Neuron (in vitro differentiated cells): ENCODE results near the gene SH2D5.

ENCODE experiments used
- H2AFZ ChIP-seq: one replicate; pipeline ENCODE4 v1.6.1; 2013; ENCODE audit warnings: low read depth, mild to moderate bottlenecking, inconsistent platforms, low read length, moderate library complexity
- H3K27me3 ChIP-seq: one replicate; pipeline ENCODE4 v1.6.1; 2013; ENCODE audit warnings: low read length; ENCODE audit not compliant: insufficient read depth
- H3K36me3 ChIP-seq: one replicate; pipeline ENCODE4 v1.6.1; 2013; ENCODE audit warnings: low read length; ENCODE audit not compliant: insufficient read depth
- H3K4me1 ChIP-seq: one replicate; pipeline ENCODE4 v1.6.1; 2013; ENCODE audit warnings: low read length; ENCODE audit not compliant: insufficient read depth
- H3K4me3 ChIP-seq: 2 replicates; pipeline ENCODE4 v1.5.1; 2013; ENCODE audit warnings: mild to moderate bottlenecking, low read length, moderate library complexity
- H3K9me3 ChIP-seq: one replicate; pipeline ENCODE4 v1.6.1; 2013; ENCODE audit warnings: low read length

SH2D5 gene

DNA sequence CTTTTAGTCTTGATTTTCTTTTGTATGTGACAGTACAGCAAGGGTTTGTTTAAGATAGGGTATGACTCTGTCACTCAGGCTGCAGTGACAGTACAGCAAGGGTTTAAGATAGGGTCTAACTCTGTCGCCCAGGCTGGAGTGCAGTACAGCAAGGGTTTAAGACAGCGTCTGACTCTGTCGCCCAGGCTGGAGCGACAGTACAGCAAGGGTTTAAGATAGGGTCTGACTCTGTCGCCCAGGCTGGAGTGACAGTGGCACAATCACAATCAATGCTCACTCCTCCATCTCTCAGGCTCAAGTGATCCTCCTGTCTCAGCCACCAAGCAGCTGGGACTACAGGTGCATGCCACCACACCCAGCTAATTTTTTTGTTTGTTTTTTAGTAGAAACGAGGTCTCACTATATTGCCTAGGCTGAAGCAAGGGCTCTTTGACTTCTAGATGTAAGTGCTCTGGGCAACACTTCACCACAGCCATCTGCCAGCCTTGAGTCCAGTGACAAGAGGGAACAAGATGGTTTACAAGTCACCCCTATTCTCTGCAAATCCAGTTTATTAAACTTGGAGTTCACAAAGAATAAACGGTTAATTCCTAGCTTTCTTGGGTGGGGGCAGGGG, 965 bp upstream of the SH2D5 start:
- Histone ChIP-seq H3K9me3 (no peaks in the 10 kb centered on the region), H3K4me1 (peaks cover 26% of the 10 kb centered on the region), H3K27me3 (no peaks in the 10 kb centered on the region), H2AFZ (peak overlapping the region; percentile 6), H3K4me3 (no peak overlapping the region), H3K36me3 (peaks cover 9% of the 10 kb centered on the region)

DNA sequence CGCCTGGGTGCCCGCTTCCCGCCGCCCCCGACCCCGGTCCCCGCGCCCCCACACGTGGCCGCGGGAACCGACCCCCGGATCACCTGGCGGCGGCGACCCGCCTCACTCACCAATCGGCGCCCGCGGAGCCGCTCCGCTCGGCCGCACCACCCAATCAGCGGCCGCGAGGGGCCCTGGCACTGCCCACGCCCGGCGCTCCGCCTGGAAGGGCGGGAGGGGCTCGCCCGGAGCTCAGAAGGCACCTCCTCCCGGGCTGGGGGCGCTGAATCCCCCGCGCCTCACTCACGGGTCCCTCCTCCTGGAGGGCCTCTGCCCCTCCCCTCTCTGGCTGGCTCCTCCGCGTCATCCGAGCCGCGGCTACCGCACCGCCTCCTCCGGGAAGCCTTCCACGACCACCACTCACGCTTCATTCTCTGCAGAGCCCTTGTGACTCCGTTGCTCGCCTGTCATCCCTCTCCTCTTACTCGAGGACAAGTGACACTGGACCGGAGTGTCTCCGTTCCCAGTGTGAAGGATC, 374 bp downstream of the SH2D5 start:
- Histone ChIP-seq H3K27me3 (no peaks in the 10 kb centered on the region), H3K9me3 (no peaks in the 10 kb centered on the region), H3K4me1 (peaks cover 26% of the 10 kb centered on the region), H3K4me3 (peak overlapping the region; percentile 47), H3K36me3 (no peaks in the 10 kb centered on the region), H2AFZ (peak overlapping the region; percentile 6)

DNA sequence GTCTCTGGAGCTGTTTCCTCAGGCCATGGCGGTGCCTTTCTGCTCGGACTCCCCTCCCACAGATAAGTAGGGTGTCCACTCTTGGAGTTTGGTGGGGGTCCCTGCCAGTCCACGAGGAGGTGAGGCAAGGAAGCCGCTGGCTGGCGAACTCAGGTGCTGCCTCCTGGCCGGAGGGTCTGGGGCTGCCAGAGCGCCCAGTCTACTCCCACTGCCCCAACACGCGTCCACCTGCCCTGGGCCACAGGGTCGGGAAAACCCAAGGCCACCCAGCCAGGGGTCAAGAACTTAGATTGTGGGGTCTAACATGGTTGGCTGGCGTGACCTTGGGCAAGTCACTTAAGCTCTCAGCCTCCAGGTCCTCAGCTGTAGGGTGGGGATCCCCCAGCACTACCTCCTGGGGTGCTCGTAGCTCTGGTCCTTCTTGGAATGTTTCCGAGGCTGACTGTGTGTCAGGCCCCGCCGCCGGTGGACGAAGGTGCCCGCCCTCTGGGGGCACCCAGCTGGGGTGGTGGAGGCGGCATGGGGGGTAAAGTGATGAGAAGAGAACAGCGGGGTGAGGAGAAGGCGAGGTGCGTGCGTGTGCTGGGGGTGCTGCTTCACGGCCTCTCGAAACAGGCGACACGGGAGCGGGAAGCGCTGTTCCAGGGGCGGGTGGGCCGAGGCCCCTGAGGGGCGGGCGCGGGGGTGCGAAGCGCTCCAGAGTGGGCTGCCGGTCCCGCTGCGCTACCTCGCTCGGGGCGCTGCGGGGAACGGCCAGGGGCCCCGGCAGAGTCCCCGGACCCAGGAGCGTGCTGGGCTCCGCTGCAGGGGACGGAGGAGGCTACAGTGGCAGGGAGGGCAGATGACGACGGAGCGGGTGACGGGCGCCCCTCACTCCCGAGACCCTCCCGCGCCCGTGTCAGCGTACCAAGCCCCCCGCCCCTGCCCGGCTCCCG, 1.2 kb downstream of the SH2D5 start:
- H3K4me3 ChIP-seq, result peak overlapping the region; percentile 47
- no peaks in the 10 kb centered on the region for H3K27me3 ChIP-seq
- no peaks in the 10 kb centered on the region for H3K36me3 ChIP-seq
- H3K9me3 ChIP-seq, result no peaks in the 10 kb centered on the region
- H2AFZ ChIP-seq, result peak overlapping the region; percentile 6
- H3K4me1 ChIP-seq, result peaks cover 26% of the 10 kb centered on the region

DNA sequence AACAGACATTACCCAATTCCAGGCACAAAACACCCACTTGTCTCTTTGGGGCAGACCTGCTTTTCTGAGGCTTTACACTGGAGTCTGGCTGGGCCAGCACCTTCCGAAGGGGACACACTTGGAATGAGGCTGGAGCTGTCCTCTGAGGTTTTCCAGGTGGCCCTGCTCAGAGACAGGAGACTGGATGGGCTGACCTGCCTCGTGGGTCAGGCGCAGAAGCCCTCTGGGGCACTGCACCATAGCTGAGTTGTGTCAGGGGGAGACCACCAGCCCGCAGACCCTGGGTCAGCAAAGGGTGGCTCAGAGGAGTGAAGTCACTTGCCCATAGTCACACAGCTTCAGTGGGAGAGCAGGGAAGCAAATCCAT, 1.8 kb downstream of the SH2D5 start:
- H2AFZ ChIP-seq, result no peak overlapping the region
- H3K36me3 ChIP-seq, result no peaks in the 10 kb centered on the region
- no peaks in the 10 kb centered on the region for H3K27me3 ChIP-seq
- H3K4me1 ChIP-seq, result peaks cover 26% of the 10 kb centered on the region
- no peak overlapping the region for H3K4me3 ChIP-seq
- no peaks in the 10 kb centered on the region for H3K9me3 ChIP-seq

DNA sequence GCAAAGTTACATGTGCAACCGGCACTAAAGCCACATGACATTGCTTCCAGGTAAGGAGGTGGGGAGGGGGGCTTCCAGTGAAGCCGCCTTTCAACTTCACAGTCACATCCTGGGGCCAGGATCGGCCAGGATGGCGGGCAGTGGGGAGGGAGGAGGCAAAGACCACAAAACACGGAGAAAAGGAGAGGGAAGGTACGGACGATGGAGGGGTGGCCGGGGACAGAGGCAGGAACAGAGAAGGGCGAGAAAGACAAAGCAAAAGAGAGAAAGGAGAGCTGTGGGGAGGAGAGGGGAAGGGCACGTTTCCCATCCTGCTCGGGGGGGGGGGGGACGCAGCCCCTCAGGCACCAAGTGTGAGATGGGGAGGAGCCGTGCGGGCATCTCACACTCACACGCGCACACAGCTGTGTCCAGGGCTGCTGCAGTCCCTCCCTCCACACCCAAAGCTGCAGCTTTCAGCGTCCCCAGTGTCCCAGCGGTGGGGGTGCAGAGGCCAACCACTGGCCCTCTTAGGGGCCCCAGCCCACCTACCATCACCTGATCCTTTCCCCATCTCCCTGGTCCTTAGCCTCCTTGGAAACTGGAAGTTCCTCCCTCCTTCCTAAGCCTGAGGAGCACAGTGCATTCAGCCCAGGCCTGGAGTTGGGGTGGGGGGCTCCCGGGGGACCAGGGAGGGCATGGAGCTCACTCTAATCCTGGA, 2.4 kb downstream of the SH2D5 start:
- Histone ChIP-seq H3K36me3 (no peaks in the 10 kb centered on the region), H3K9me3 (no peaks in the 10 kb centered on the region), H3K4me3 (no peak overlapping the region), H2AFZ (no peak overlapping the region), H3K4me1 (peaks cover 26% of the 10 kb centered on the region), H3K27me3 (no peaks in the 10 kb centered on the region)

DNA sequence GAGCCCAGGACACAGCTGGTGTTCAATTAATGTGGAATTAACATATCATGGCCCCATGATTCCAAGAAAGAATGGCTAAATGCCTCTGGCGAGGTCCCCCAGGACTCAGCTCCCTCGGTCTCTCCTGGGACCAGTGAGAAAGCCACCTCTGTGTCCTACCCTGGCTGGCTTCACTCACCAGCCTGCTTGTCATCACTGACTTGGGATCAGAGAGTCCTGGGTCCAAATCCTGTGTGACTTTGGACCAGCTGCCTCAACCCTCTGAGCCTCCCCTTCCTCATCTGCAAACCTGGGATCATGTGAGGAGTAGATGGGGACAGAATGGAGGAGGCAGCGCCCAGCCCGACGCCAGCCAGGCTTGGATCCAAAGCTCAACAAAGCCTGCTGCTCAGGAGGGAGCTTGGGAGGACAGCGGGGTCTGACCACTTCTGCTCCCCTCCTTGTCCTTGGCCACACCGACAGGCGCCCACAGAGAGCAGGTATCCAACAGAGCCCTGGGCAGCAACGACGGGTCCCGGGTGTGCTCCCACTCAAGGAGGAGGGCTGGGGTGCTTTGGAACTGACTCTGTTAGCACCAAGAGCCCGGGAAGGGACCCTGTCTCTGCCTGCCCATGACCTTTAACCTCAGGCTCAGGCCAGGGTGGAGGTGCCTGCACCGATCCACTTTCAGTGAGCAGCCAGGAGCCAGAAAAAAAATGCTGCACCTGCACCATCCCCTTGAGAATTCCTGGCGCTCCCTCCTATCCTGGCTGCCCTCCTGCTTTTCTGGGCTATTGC, 3.2 kb downstream of the SH2D5 start:
- H2AFZ ChIP-seq, result no peak overlapping the region
- H3K36me3 ChIP-seq, result no peaks in the 10 kb centered on the region
- peaks cover 26% of the 10 kb centered on the region for H3K4me1 ChIP-seq
- no peaks in the 10 kb centered on the region for H3K27me3 ChIP-seq
- H3K4me3 ChIP-seq, result no peak overlapping the region
- H3K9me3 ChIP-seq, result no peaks in the 10 kb centered on the region

DNA sequence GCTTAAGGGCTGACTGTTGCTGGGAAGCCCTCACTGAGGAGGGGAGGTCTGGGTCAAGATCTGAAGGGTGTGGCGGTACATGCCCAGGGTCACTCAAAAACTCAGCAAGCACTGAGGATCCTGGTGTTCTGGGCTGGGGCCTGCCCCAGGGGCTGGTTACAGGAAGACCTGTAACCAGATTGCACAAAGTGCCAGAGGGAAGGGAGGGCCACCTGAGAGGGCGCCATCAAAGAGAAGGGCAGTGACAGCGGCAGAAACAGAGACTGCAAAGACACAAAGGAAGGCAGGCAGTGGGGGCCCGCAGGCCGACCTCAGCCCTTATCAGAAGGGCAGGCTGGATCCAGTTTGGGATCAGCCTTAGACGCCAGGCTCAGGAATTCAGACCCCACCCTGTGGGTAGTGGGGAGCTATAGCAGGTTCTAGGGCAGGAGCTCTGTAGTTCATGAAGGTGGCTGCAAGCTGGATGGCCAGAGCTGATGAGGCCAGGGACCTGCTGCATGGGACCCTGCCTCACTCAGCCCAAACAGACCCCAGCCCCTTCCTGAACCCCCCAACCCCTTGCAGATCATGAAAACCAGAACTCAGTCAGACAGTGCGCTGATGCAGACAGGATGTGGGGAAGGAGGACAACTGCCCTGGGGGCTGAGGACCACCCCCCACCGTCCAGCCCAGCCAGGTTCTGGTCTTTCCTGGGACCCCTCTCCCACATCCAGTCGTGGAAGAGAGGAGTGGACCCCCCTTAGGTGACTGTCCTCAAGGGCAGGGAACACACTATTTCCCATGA, 3.9 kb downstream of the SH2D5 start:
- Histone ChIP-seq H3K36me3 (no peaks in the 10 kb centered on the region), H3K9me3 (no peaks in the 10 kb centered on the region), H2AFZ (no peak overlapping the region), H3K27me3 (no peaks in the 10 kb centered on the region), H3K4me1 (peaks cover 26% of the 10 kb centered on the region), H3K4me3 (no peak overlapping the region)

DNA sequence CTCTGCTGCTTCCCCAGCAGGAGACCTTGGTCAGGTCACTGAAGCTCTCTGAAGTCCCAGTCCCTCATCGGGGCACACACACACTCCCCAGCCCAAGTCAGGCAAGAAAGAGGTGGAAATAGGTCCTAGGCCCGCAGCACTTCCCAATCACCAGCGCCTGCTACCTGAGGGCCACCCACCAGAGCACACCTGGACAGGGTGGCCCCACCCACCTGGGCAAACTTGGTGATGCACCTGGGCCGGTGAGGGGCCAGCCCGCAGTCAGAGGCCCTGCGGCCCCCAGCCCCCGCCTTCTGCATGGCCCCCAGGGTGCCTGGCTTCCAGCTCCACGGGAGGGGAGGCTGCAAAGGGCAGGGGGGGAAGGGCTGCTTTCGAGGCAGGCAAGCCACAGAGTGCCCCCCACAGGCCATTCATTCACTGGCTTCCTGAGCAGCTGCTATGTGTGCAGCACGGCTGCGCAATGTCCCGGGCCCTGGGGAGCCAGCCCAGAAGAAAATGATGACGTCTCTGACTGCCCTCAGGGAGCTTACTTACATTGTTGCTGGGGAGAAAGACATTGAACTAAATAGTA, 4.7 kb downstream of the SH2D5 start:
- H3K4me1 ChIP-seq, result peaks cover 24% of the 10 kb centered on the region
- H3K36me3 ChIP-seq, result no peaks in the 10 kb centered on the region
- H3K9me3 ChIP-seq, result no peaks in the 10 kb centered on the region
- no peak overlapping the region for H2AFZ ChIP-seq
- no peaks in the 10 kb centered on the region for H3K27me3 ChIP-seq
- H3K4me3 ChIP-seq, result no peak overlapping the region

DNA sequence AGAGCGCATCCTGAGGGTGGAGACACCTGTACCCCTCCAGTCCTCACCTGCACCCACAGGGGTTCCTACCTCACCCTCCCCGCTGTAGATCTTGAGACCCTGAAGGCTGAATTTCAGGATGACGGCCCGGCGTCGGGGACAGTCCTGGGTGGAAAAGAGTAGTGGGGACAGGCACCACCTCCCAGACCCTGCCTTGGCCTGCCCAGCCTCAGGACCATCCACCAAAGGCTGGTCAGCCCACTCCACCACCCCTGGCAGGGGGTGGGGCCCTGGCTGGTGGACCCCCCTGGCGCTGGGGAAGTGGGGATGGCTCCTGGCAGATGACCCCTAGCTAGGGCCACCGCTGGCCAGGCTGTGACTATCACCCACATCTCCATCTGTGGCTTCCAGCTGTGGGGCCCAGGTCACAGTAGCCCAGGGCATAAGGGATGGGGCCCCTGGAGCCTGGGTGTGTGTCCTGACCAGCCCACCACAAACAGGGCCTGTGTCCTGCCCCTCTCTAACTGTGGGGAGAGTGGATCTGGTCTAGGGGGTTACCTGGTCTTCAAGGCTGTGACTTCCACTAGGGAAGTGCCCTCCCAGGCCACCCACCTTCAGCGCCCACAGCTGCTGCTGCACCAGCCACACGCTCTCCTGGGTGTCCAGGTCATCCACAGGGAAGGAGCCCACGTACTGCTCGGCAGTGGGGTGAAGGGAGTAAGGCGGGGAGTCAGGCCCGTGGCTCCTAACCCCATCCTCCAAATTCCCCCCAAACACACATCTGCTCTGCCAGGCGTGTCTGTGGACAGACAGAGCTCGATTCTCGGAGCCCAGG, 5.4 kb downstream of the SH2D5 start:
- no peaks in the 10 kb centered on the region for H3K36me3 ChIP-seq

DNA sequence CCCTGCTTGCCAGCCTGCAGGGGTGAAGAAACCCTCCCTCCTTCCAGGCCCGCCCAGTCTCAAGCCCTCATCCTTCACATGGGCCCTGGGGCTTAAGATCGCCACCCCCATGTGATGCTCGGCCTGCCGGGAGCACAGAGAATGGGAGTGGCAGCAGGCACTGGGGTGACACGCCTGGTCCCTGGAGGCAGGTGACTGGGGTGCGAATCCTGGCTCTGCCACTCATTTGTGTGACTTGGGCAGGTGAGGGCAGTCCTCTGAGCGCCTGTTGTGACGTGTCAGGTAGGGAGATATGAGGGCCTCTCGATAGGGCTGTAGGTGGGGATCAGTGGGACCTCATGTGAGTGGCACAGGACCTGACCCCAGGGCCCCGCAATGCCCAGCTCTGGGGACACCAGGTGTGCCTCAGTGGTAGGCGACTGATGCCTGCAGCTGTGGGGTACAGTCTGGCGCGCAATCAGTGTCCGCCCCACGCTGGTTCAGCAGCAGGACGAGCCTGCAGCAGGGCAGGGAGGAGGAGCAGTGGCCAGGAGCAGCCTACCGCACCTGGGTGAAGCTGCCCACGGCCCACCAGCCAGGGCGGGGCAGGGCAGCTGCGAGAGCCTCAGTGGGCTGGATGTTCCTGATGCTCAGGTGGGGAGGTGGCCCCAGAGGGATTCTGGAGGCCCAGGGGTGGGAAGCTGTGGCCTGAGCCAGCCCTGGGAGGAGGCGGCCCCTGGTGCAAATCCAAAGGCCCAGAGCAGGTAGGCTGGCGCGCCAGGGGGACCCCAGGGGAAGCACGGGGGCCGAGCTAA, 6.2 kb downstream of the SH2D5 start:
- Histone ChIP-seq H3K36me3 (no peaks in the 10 kb centered on the region), H3K27me3 (no peaks in the 10 kb centered on the region), H3K4me1 (peaks cover 16% of the 10 kb centered on the region), H2AFZ (no peak overlapping the region), H3K4me3 (no peak overlapping the region), H3K9me3 (no peaks in the 10 kb centered on the region)

More for the DNA sequence above, 5.4 kb downstream of the SH2D5 start:
- Histone ChIP-seq H3K4me3 (no peak overlapping the region), H3K9me3 (no peaks in the 10 kb centered on the region), H3K4me1 (peaks cover 18% of the 10 kb centered on the region), H3K27me3 (no peaks in the 10 kb centered on the region), H2AFZ (no peak overlapping the region)
